Endothelial cell of umbilical vein (primary cell): ENCODE data around the gene TSEN34. TPM values are rescaled to one million over a fixed set of nuclear protein-coding genes. Genes with fewer than 3 reads are reported as not detected.

Source experiments
- BruUV-seq: library from RNA; stranded (reverse); fragments of 400-500 nt; replicated peaks from 2 replicates; lab custom pipeline; 2021; lab: Mats Ljungman, UMichigan
- CTCF ChIA-PET: fragments of 300-600, 350-600 bp; sonication (Branson Sonifier 250); formaldehyde crosslinking; loops from one replicate; lab custom pipeline; 2021; ENCODE audit warnings: antibody characterized with exemption, inconsistent platforms; lab: Charles Lee
- POLR2A ChIA-PET: fragments of 300-600, 350-600 bp; sonication (Branson Sonifier 250); formaldehyde crosslinking; loops from one replicate; lab custom pipeline; 2021; ENCODE audit warnings: antibody characterized with exemption, inconsistent platforms; lab: Charles Lee
- DNase-seq: peaks from one replicate; pipeline ENCODE4 v3.0.0-alpha.2; 2011; ENCODE audit warnings: low read depth, low spot score
- FAIRE-seq: peaks from 2 replicates; lab custom pipeline; 2011; peaks lifted over from hg19 to GRCh38; lab: Jason Lieb, UNC
- H2AFZ ChIP-seq: 2 replicates; pipeline ENCODE4 v1.6.0; 2012; ENCODE audit warnings: low read depth, low read length, control low read depth, inconsistent platforms
- H3K27ac ChIP-seq: 2 replicates; pipeline ENCODE4 v1.5.1; 2011; ENCODE audit warnings: low read depth, mild to moderate bottlenecking, control low read depth, low read length, moderate library complexity; ENCODE audit not compliant: insufficient read depth
- H3K27me3 ChIP-seq, 2 experiments: 2 replicates each; pipeline versions ENCODE4 v1.6.0 to v1.6.1; 2011; ENCODE audit warnings: low read length in 2 of 2, mixed read lengths in 1 of 2; ENCODE audit not compliant: control insufficient read depth in 2 of 2, insufficient read depth in 2 of 2
- H3K36me3 ChIP-seq, 2 experiments: 2 replicates in 1 of 2; 3 replicates in 1 of 2; pipeline ENCODE4 v1.5.1; 2011; ENCODE audit warnings: low read length in 2 of 2, mild to moderate bottlenecking in 1 of 2, moderate library complexity in 1 of 2; ENCODE audit not compliant: control insufficient read depth in 2 of 2, insufficient read depth in 2 of 2; ENCODE audit errors: extremely low read depth in 1 of 2
- H3K4me1 ChIP-seq: 3 replicates; pipeline ENCODE4 v1.5.1; 2011; ENCODE audit warnings: mild to moderate bottlenecking, low read length; ENCODE audit not compliant: control insufficient read depth, insufficient read depth; ENCODE audit errors: extremely low read depth
- H3K4me2 ChIP-seq: 2 replicates; pipeline ENCODE4 v1.6.1; 2011; ENCODE audit warnings: low read length, control low read depth, mixed read lengths; ENCODE audit not compliant: insufficient read depth
- H3K4me3 ChIP-seq, 3 experiments: fragments of 200-600 bp in 1 of 3; sonication (generic), shearing (Covaris generic) in 1 of 3; replicated peaks in 1 of 3; 2 replicates each; pipeline ENCODE4 v1.5.1; 2011 to 2016; ENCODE audit warnings: control low read depth in 3 of 3, low read length in 3 of 3, mild to moderate bottlenecking in 2 of 3, inconsistent platforms in 1 of 3, low read depth in 1 of 3, moderate library complexity in 1 of 3; ENCODE audit not compliant: insufficient read depth in 1 of 3
- H3K79me2 ChIP-seq: 2 replicates; pipeline ENCODE4 v1.6.0; 2012; ENCODE audit warnings: low read length, inconsistent platforms; ENCODE audit not compliant: control insufficient read depth, insufficient read depth
- H3K9ac ChIP-seq: replicated peaks from 2 replicates; pipeline ENCODE3; 2011; ENCODE audit warnings: low read length, control low read depth; ENCODE audit not compliant: insufficient read depth; ENCODE audit errors: extremely low read depth
- H3K9me1 ChIP-seq: replicated peaks from 3 replicates; pipeline ENCODE4 v1.6.0; 2011; ENCODE audit warnings: mild to moderate bottlenecking, low read length; ENCODE audit not compliant: control insufficient read depth, insufficient read depth; ENCODE audit errors: extremely low read depth
- H3K9me3 ChIP-seq: replicated peaks from 2 replicates; pipeline ENCODE4 v1.5.1; 2012; ENCODE audit warnings: low read length, inconsistent platforms; ENCODE audit not compliant: control insufficient read depth, insufficient read depth
- H4K20me1 ChIP-seq: replicated peaks from 2 replicates; pipeline ENCODE3; 2011; ENCODE audit warnings: mild to moderate bottlenecking, low read length; ENCODE audit not compliant: control insufficient read depth, insufficient read depth; ENCODE audit errors: extremely low read depth
- CTCF ChIP-seq, 2 donors: IDR thresholded peaks; 1 replicate in 1 of 2; 2 replicates in 1 of 2; pipeline ENCODE4 v1.5.1; 2011; ENCODE audit warnings: low read length in 2 of 2, mild to moderate bottlenecking in 2 of 2, moderate library complexity in 2 of 2, control low read depth in 1 of 2, inconsistent platforms in 1 of 2, low read depth in 1 of 2; ENCODE audit not compliant: insufficient read depth in 1 of 2; ENCODE audit errors: extremely low read depth in 1 of 2
- EZH2 ChIP-seq: IDR thresholded peaks from 2 replicates; pipeline ENCODE4 v1.6.1; 2012; ENCODE audit warnings: borderline replicate concordance, low read depth, mild to moderate bottlenecking, moderate library complexity, low read length, inconsistent platforms; ENCODE audit not compliant: severe bottlenecking
- FOS ChIP-seq: IDR thresholded peaks from 2 replicates; pipeline ENCODE4 v1.6.1; 2011; ENCODE audit warnings: mild to moderate bottlenecking, low read length, moderate library complexity, borderline replicate concordance; ENCODE audit not compliant: insufficient read depth
- GATA2 ChIP-seq: IDR thresholded peaks from 2 replicates; pipeline ENCODE4 v1.7.0; 2011; ENCODE audit warnings: low read depth, mild to moderate bottlenecking, moderate library complexity, mixed read lengths, low read length; ENCODE audit not compliant: insufficient read length, insufficient read depth
- JUN ChIP-seq: IDR thresholded peaks from 2 replicates; pipeline ENCODE4 v1.6.1; 2011; ENCODE audit warnings: borderline replicate concordance, low read depth; ENCODE audit not compliant: insufficient read length, insufficient read depth
- MAX ChIP-seq: IDR thresholded peaks from 2 replicates; pipeline ENCODE4 v1.6.1; 2011; ENCODE audit not compliant: insufficient read depth, insufficient read length
- MYC ChIP-seq: IDR thresholded peaks from one replicate; pipeline ENCODE4 v1.6.1; 2011; ENCODE audit warnings: mild to moderate bottlenecking, low read depth, low read length
- POLR2A ChIP-seq: IDR thresholded peaks from 2 replicates; pipeline ENCODE4 v1.6.1; 2012; ENCODE audit warnings: low read depth, mild to moderate bottlenecking, control low read depth, low read length
- POLR2AphosphoS5 ChIP-seq: IDR thresholded peaks from 2 replicates; pipeline ENCODE4 v1.6.1; 2012; ENCODE audit warnings: low read depth, mild to moderate bottlenecking, control low read depth, low read length, moderate library complexity; ENCODE audit not compliant: insufficient read depth
- dilution Hi-C: fragments of 300-500 bp; cut with MboI; formaldehyde crosslinking; loops from one replicate; pipeline ENCODE4 v1.15.0; 2019; ENCODE audit warnings: low sequenced_read_pairs; ENCODE audit not compliant: extremely low pct_ligation_motif_present
- intact Hi-C: fragments of 100-400 bp; cut with micrococcal nuclease; formaldehyde crosslinking; loops from one replicate; pipeline ENCODE4 v1.10.0; 2022
- polyA plus RNA-seq, 4 experiments: library from polyadenylated mRNA; depleted of rRNA in 3 of 4; stranded (reverse) in 3 of 4; unstranded in 1 of 4; fragments of >200 nt; gene quantifications; 2 replicates each; pipeline versions ENCODE4 v1.2.1 to v1.2.3, GENCODE V29; 2011 to 2012; ENCODE audit warnings: missing spikeins in 1 of 4
- total RNA-seq: library from RNA; stranded (reverse); gene quantifications from 2 replicates; pipeline ENCODE4 v1.2.3, GENCODE V29; 2021

The TSEN34 gene
- total and polyA plus RNA-seq, 2 donors (not counting 3 experiments of a cell fraction or from before 2014, with no cell fraction given): 40.7 to 81.9 TPM

- Histone ChIP-seq H4K20me1 (no peaks in the 10 kb centered on the region), H3K4me2 (no peak overlapping the region), H3K79me2 (peaks cover 2% of the 10 kb centered on the region), H3K27ac (no peak overlapping the region), H3K4me1 (no peaks in the 10 kb centered on the region), H3K9me3 (no peaks in the 10 kb centered on the region), H3K4me3 (no peak overlapping the region), H3K9ac (no peak overlapping the region), H3K9me1 (no peaks in the 10 kb centered on the region), H2AFZ (no peak overlapping the region), H3K36me3 (peaks cover 31 to 76% of the 10 kb centered on the region in 2 experiments), H3K27me3 (no peaks in the 10 kb centered on the region)
- FAIRE-seq: no peak
- BruUV-seq: no TSS peak
- TF ChIP-seq JUN (no peak), MAX (no peak), EZH2 (no peak), FOS (no peak), POLR2A (no peak), GATA2 (no peak), CTCF (IDR thresholded peaks at IDR 0.05; ENCODE audit: extremely low read depth in 1 of 2, insufficient read depth in 1 of 2, low read depth in 1 of 2, low read length in 2 of 2) (no peak), MYC (no peak), POLR2AphosphoS5 (no peak)
- POLR2A ChIA-PET: interaction anchor here (0.7 kb wide), 1 partner anchor 9 kb away, joined by 4 read pairs; no protein-coding TSS in a partner anchor
- intact Hi-C loops: no loop called here
- dilution Hi-C loops: no loop called here
- DNase-seq: no peak
- CTCF ChIA-PET: interaction anchor here (1.2 to 2.1 kb wide), 2 partner anchors 10 to 21 kb away, joined by 3 to 6 read pairs; partner anchors contain the start of gene CNOT3
Measured at GRCh38 chr19:54147676-54148075, 43.4 kb upstream of the TSEN34 start.
